ENCODE measurements around the gene SYTL4.

Gene SYTL4

DNA sequence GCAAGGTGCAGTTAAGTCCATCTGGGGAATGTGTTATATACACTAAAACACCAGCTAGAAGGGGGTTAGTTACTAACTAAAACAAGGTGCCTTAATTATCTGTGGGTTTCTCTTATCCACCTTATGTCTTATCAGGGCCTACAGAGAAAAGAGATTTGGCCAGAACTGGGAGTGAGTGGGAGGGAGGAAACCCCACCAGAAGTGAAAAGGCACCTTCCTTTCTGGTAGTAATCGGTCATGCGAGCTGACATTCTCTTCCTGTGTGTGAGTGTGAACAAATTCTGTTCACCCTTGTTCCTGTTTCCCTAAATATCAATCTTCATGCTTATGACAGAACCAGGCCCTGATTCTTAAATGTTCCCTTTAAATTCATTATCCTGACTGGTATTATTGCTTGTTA, 44.4 kb downstream of the SYTL4 start:
- DNase-seq = no peak

DNA sequence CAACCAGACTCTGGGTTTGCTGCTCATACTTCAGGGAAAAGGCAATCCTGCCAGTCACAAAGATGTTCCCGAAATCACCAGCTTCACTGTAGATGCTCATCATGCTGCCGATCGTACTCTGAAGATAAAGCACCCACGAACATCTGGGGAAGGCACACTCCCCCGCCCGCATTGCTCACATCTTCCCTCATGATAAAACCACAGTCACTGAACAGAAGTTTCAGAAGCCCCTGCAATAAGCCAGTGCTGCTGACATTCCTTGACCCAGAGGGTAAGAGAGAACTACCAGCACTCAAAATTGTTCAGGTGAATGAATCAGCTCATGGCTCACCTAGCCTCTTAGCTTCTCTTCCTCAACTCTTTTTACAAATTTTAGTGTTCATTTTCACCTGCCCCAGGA, 44.8 kb downstream of the SYTL4 start:
- DNase-seq = no peak

DNA sequence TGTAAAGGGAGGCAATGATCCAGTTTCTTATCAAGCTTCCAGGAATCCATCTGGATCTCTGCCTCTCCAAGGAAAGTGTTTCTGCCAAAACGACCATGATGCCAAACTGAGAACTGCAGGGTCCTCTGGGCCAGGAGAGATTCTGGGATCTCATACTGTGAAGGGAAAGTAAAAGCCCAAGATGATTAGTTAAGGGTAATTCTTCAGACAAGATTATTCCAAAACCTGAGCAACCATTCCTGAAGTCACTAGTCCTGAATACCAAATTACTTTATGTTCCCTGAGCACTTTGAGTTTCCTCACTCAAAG, 46.0 kb downstream of the SYTL4 start:
- DNase-seq = no peak

DNA sequence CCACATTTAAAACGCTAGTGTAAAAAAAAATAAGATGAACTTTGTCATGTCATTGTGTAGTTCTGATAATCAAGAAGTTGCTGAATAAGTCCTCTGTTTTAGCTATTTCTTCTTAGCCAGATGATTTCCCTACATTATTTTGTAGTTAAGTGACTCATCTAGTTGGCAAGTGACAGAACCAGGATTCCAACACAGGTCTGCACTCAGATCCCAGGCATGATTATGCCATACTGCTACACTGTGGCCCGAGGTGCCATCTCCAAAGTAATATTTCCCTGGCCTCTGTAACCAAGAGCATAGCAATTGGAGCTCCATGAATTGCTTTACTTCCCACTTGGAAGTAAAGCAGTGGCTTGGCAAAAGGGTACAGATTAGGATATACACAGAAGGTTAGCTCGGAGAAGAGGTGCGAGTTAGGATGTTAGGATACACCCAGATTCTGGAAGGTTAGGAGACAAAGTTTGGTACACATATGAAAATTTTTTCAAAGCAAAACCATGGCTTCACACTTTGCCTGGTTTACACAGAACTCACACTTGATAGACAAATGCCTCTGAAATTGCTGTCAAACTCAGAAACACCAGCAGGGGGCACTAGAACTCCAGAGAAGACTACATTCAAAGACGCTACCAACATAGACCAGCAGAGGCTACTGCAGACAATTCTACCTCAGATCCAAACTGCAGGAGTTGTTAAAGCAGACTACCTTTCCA, 46.5 kb downstream of the SYTL4 start:
- DNase-seq = peak; percentile 70

DNA sequence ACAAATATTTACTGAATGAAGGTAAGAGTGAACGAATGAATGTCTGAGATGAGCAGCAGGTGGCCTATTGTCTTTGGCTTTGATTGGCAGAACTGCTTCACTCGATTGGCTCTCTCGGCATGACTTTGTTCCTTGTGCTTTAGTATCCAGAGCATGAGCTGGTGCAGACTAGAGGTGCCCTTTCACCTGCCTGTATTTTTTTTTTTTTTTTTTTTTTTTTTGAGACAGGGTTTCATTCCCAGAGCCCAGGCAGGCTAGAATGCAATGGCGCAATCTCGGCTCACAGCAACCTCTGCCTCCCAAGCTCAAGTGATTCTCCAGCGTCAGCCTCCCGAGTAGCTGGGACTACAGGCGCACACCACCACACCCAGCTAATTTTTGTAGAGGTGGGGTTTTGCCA, 49.0 kb downstream of the SYTL4 start:
- no peak for DNase-seq

DNA sequence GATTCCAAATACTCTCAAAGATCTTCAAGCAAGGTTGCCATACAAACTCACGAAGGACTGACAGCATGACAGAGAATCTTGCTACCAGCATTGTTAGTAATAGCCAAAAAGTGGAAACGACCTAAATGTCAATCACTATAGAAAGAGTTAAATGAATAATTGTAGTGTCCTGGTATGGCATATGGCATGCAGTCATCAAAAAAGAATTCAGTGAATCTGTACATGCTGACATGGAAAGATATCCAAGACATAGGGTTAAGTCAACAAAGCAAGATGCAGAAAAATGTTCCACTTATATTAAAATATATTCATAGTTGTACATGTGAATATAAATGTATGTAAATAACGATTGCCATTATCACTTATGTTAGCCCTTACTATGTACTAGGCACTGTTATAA, 50.3 kb downstream of the SYTL4 start:
- no peak for DNase-seq

DNA sequence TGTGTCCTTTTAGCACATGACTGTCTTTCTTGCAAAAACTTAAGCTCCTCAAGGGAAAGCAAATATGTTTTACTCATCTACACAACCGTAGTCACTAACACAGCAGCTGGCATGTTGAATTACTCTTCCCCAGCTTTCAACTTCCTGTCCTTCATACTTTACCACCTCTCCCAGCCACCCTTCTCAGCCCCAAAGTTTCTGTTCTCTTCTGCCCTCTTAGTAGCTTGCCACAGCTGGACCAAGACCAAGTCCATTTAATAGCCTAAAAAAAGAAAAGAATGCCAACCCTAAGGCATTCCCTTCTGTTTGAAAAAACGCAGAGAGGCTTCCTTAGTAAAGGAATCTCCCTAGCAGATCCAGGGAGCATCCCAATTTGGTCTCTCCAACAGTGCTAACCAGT, 51.2 kb downstream of the SYTL4 start:
- no peak for DNase-seq

DNA sequence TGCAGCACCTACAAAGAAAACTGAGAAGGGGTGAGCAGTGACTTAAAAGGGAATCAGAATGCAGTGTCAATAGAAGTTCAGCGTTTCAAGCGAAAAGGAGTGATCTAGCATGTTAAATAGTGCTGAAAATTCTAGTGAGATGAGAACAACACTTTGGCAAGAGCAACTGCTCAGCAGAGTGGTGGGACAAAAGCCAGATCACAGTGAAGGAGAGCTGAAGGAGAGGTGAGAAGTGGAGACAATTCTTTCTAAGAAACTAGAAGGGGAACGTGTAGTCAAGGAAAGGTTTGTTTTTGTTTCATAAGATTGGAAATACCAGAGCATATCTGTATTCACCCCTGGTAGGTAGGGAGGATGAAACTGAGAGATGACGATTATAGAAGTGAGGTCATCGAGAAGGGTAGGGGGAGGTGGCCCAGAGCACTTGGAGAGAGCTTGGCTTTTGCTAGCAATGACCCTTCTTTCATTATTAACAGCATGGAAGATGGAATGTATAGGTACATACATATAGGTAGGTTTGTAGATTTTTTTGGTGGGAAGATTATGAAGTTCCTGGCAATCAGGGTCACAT, 54.2 kb downstream of the SYTL4 start:
- DNase-seq = no peak

DNA sequence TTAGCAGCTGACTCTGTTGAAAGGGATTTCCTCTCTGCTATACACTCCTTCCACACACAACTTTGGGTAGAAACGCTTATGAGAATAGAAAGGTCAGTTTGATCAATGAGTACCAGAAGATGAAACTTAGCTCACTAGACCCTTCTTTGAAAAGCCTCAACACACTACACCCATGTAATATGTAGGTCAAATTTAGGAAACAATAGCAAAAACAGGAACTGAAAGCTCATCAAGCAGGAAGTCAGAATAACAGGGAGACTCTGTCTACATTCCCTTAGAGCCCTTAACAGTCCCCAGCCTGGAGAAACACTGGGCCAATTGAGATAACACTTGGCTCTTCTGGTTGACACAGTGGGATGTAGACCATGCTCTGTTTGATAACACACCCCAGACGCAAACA, 57.2 kb downstream of the SYTL4 start:
- no peak for DNase-seq

DNA sequence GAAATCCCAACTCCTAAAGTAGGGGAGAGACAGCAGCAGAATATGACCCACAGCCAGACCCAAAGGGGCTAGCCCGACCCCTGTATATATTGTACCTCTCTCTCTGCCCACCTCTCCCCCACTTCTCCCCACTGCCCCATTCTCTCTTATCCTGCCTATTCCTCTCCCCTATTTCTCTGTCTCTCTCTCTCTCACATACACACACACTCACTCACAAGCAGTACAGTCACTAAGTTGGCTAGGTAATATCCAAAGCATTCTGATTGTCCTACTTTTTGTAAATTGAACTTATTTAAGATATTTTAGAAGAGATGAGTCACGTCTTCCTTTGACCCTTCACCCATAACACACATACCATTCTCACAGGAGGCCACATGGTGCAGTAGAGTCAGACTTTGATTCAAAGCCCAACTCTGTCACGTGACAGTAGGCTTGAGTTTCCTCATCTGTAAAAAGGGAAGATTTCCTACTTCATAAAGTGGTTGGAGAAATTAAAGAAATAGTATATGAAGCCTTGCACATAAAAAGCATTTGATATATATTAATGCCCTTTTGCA, 58.4 kb downstream of the SYTL4 start:
- DNase-seq = no peak

DNA sequence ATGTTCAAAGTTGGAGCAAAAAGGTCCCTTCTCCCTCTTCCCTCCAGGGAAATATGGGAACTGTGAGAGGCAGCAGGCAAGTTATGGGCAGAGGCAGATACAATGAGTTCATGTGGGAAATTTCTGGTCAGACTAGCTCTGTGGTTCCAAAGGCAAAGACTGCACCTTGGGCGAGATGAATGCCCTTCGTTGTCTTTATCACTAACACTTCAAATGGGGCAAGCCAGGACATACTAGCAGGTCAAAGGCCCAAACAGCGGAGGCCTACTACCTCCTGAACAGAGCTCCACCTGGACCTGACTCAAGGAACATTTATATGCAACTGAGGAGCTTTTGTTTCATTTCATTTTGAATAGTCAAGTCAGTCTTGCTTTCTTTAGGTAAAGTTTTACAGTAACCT, 59.0 kb downstream of the SYTL4 start:
- DNase-seq = no peak

DNA sequence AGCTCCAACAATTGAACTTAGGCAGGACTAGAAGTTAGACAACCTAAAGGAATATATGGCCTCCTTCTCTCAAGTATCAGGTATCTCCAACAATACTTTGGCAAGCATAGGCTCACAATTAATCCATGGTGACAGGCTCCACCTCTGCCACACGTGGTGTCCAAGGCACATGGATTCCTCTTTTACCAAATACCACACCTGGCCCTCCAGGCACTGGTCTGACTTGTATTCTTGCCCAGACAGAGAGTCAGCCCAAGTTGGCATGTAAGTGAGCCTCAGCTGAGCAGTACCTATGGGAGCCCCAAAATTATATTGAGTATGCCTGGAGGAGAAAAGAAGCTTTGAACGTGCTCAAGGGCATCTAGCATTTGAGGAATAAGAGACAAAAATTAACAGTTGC, 68.3 kb downstream of the SYTL4 start:
- peak; percentile 21 for DNase-seq

DNA sequence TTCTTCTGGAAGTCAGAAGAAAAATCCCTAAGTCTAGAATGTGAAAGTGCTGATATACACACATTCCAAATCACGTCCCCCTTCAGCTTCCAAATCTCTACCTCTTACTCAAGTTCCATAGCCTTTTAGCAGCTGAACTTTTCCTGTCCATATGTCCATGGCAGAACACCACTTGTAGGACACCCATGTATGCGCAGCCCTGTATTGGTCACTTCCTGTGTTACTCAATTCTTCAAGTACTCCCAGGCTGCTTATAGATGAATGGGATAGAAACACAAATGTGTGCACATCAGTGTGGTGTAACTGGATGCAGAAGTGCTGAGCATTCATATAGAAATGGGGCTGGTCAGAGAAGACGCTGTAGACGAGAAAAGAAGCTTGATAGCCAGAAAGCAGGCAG, 69.1 kb downstream of the SYTL4 start:
- no peak for DNase-seq

DNA sequence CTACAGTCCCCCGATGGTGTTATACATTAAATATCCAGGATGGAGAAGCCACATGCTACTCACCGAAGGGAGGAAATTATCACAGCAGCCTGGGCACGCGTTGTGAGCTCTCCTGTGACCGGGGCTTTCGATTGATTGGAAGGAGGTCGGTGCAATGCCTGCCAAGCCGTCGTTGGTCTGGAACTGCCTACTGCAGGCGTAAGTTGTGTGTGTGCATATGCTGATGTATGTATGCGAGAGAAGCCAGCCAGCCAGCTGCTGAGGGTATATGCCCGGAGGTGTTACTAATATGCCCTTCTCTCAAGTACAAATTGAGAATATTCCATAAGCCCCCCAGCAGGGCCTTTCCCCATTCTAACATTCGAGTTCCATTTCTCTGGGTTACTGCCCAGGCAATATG, 69.8 kb downstream of the SYTL4 start:
- DNase-seq = no peak

DNA sequence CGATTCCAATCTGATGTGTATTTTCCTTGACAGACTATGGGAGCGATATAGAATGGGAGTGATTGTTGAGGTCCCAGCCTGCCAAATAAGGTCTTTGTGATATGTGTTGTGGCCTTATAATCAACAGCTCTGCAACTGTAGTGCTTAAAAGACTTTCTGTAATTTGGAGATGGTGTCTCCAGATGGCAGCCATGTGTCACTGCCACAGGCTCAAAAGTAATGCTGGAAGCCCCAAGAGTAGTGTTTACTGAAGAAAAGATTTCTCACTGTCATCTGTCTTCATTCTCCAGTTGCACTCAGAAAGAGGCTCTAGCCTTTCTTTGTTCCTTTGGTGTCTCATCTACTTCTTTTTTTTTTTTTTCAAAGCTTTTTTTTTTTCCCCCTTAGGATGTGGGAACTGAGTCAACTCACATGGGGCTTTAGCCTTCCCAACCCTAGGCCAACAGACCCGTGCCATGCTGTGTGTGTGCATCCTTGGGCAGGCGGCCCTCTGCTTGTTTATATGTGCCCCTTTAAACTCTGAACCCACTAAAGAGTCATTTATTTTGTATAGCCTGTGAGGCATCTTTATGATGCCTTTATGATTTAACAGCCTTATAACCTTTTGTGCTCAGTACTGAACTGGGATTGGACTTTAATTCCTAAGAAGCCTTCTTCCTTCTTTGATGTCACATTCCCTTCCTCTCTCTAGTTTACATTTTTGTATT, 72.3 kb downstream of the SYTL4 start:
- DNase-seq = no peak

DNA sequence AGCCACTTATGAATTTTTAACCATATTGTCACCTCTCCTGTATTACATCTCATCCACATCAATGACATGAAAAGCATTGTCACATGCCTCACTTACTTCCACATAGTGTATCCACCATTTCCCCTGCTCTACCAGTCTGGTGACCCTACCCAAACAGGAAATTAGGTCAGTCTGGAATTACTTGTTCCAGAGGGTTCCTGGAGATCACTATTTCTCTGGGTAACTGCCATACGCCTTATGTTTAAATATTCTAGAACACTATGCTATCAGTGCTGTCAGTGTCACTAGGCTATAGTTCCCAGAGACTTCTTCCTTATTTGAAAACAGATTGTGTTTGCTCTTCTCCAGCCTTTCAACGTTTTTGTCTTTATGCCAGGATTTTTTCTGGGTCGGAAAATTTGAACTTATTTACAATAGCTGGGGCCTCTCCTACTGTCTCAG, 73.0 kb downstream of the SYTL4 start:
- no peak for DNase-seq

DNA sequence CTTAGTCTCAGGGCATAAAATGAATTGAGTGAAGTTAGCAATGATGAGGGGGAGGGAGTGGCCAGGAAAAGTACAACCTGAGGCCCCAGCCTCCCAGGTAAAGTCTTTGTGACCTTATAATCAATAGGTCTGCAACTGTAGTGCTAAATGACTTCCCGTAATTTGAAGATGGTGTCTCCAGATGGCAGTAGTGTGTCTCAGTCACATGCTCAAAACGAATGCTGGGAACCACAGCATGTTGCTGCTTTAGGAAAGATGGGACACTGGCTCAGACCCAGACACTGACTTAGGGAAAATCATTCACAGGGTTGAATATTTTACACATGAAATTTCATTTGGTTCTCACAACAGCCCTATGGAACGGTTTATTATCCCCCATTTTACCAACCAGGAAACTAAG, 77.7 kb downstream of the SYTL4 start:
- DNase-seq = no peak

DNA sequence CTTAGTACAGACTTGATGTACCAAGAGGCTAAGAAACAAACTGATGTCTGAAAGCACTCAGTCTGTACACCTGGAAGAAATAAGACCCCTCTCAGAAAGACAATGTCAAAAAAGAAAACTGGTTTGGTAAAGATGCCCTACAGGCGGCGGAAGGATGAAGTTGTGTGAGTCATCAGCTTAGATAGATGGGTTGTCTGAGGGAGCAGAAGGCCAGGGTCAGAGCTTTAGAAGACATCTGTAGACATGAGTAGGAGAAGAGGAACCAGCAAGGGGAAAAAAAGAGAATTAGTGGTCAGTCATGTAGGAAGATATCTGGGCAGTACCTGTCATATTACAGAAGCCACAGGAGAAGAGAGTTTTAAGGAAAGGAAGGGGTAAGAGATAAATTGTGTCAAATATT, 79.7 kb downstream of the SYTL4 start:
- no peak for DNase-seq

DNA sequence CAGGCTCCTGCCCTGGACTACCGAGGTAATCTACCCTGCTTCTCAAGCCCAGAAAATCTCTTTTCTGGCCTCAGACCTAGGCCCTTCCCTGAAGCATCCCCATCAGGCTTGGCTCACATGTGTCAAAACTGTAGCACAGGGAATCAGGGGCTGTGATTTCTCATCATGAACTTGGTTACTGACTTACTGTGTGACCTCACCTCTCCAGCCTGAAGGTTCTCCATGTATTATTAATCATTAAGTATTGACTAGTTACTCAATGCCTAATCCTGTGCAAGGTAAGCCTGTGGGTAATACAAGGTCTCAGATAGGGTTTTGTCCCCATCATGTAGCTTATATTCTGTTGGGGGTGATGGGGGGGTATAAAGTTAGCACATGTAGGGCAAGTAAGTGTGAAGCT, 81.1 kb downstream of the SYTL4 start:
- DNase-seq = no peak

DNA sequence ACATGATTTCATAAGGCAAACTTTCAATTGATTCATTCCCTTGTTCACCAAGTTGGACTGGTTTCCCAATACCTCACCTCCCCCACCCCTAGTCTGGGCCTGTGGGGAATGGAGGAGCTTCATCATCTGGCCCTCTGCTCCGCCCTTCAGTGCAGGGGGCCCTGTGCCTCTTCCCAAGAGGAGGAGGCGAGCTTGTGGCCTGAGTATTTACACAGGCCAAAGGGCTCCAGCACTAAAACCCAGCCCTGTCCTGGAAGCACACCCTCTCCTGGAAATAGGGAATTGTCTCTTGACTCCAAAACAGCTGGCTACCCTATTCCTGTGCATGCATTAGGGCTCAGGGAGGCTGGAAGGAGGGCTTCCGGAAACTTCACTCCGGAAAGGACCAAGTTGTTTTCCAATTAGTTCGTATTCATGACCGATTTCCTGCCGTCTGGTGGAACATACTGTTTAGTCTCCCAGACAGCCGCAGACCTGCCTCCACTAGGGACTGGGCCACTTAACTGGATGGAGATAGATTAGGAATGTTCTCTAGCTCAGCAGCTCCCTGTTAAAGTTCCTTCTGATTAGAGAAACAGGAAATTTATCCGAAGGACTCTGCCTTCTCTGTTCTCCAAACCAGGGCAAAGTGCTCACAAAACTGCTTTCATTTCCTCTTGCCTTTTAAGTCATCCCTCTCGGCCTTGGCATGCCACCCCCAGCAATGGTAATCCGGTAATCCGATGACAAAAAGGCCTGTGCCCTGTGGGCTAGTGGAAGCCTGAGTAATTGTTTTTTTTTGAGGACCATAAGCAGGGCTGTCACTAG, 82.2 kb downstream of the SYTL4 start:
- no peak for DNase-seq

DNA sequence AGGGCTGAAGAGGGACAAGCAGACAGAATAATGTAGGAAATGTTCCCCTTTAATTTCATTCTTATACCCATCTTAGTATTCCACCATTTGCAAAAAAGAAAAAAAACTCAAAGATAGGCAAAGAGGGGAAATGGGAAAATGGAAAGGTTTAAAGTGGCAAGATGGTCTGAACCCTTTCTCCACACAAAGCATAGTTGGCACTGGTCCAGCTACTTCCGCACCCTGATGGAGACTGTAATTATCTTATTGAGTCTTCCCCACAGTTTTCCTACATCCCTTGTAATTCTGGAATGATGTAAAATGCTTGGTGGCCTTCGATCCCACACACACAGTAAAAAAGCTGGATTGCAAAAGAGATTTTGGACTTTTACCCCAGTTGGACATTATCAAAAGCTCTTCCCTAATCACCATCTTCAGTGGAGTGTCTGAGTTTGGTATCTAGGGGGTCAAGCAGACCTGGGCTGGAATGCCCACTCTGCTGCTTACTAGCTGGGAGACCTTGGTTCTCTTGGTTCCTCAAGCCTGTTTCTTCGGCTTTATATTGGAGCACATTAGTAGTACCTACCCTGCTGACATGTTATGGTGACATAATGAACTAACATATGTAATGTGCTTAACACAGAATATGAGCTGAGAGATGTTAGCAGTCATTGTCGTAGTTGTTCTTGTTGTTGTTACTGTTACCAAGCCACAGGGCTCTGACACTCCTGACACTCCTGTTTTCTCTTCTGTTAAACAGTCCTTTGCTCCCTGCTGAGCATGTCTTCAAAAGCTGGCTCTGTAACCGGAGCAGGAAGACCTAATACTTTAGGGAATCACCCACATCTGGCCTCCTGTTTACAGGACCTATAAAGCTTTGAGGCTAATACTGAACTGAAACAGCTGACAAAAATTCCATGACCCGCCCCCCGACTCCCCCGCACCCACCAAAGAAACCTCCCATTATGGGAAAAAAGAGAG, 83.2 kb downstream of the SYTL4 start:
- no peak for DNase-seq

DNA sequence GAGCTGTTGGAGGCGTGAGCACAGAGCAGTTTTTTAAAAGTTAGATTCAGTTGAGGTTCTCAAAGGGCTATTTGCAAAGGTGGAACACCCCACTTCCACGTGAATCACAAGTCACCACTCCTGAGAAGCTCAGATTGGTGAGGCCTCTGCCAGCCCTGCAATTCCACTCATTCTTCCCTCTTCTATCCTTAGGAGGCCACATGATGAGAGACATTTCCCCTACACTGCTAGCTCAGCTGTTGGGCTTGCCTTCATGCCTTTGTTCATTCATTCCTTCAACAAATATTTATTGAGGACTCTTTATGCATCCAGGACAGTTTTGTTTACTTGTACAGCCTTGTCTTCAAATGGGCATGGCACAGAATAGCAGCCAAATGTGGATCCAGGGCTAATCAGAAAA, 84.2 kb downstream of the SYTL4 start:
- DNase-seq = no peak

All from NCI-H510A treated with DMSO at 0.1 percent for 48 hours (cell line).